HepG2 (cell line): ENCODE results near the gene IQSEC1. TPM values are rescaled to one million over a fixed set of nuclear protein-coding genes. Genes with fewer than 3 reads are reported as not detected.

Source experiments
- CCAR2 ChIP-seq: fragments of 200-400 bp; formaldehyde crosslinking; optimal IDR thresholded peaks from 2 replicates; pipeline ENCODE3; 2018; ENCODE audit warnings: low read depth, mild to moderate bottlenecking, low read length, moderate library complexity
- DPF2 ChIP-seq: sonication (generic); formaldehyde crosslinking; IDR thresholded peaks from 2 replicates; pipeline ENCODE4 v1.4.0; 2020; ENCODE audit warnings: mild to moderate bottlenecking, low read depth, missing genetic modification reagents, borderline replicate concordance
- DRAP1 ChIP-seq: IDR thresholded peaks from 2 replicates; pipeline ENCODE4 v1.6.1; 2016; ENCODE audit warnings: missing genetic modification reagents, missing compliant biosample characterization
- ELF4 ChIP-seq: sonication (generic); formaldehyde crosslinking; IDR thresholded peaks from 2 replicates; pipeline ENCODE4 v1.5.0; 2020; ENCODE audit warnings: missing genetic modification reagents, mild to moderate bottlenecking, moderate library complexity, borderline replicate concordance
- FOXM1 ChIP-seq: sonication (generic); formaldehyde crosslinking; IDR thresholded peaks from 2 replicates; pipeline ENCODE4 v1.5.0; 2020; ENCODE audit warnings: missing genetic modification reagents
- GMEB1 ChIP-seq: sonication (generic); formaldehyde crosslinking; IDR thresholded peaks from 2 replicates; pipeline ENCODE4 v1.5.1; 2020; ENCODE audit warnings: missing genetic modification reagents, mild to moderate bottlenecking, borderline replicate concordance
- HDAC1 ChIP-seq: sonication (generic); formaldehyde crosslinking; IDR thresholded peaks from 2 replicates; pipeline ENCODE4 v1.5.1; 2020; ENCODE audit warnings: mild to moderate bottlenecking, missing genetic modification reagents
- HMG20B ChIP-seq: conservative IDR thresholded peaks from 2 replicates; pipeline ENCODE4 v1.6.1; 2016; ENCODE audit warnings: missing genetic modification reagents, missing compliant biosample characterization
- JUNB ChIP-seq: sonication (generic); formaldehyde crosslinking; IDR thresholded peaks from 2 replicates; pipeline ENCODE4 v1.8.0; 2022; ENCODE audit warnings: missing genetic modification reagents, mild to moderate bottlenecking, borderline replicate concordance
- KAT7 ChIP-seq: IDR thresholded peaks from 2 replicates; pipeline ENCODE4 v1.6.1; 2018; ENCODE audit warnings: borderline replicate concordance, missing compliant biosample characterization
- KLF6 ChIP-seq: IDR thresholded peaks from 2 replicates; pipeline ENCODE4 v1.8.0; 2016; ENCODE audit warnings: missing biosample characterization, missing genetic modification reagents
- MAFF ChIP-seq: IDR thresholded peaks from 2 replicates; pipeline ENCODE4 v1.6.1; 2011; ENCODE audit warnings: low read depth, low read length, improper control_type of control experiment
- MAFK ChIP-seq, 2 experiments: IDR thresholded peaks in 1 of 2; conservative IDR thresholded peaks in 1 of 2; 2 replicates each; pipeline ENCODE4 v1.6.1; 2011; ENCODE audit warnings: improper control_type of control experiment in 2 of 2, low read length in 2 of 2
- MBD4 ChIP-seq: IDR thresholded peaks from 2 replicates; pipeline ENCODE4 v1.6.1; 2012; ENCODE audit warnings: low read length, inconsistent platforms, borderline replicate concordance
- NFATC3 ChIP-seq: sonication (generic); formaldehyde crosslinking; IDR thresholded peaks from 2 replicates; pipeline ENCODE4 v1.5.1; 2020; ENCODE audit warnings: mild to moderate bottlenecking, missing genetic modification reagents
- ONECUT2 ChIP-seq: sonication (generic); formaldehyde crosslinking; IDR thresholded peaks from 2 replicates; pipeline ENCODE4 v1.4.0; 2020; ENCODE audit warnings: missing genetic modification reagents
- SALL1 ChIP-seq: sonication (generic); formaldehyde crosslinking; IDR thresholded peaks from 2 replicates; pipeline ENCODE4 v1.8.0; 2022; ENCODE audit warnings: mild to moderate bottlenecking, missing genetic modification reagents
- TBX3 ChIP-seq: fragments of 450-650 bp; IDR thresholded peaks from 2 replicates; pipeline ENCODE4 v1.6.1; 2017; ENCODE audit warnings: antibody characterized with exemption, mild to moderate bottlenecking, inconsistent platforms, borderline replicate concordance
- TFDP2 ChIP-seq: sonication (generic); formaldehyde crosslinking; IDR thresholded peaks from 2 replicates; pipeline ENCODE4 v1.4.0; 2020; ENCODE audit warnings: missing genetic modification reagents
- THAP7 ChIP-seq: sonication (generic); formaldehyde crosslinking; IDR thresholded peaks from 2 replicates; pipeline ENCODE4 v1.8.1; 2023; ENCODE audit warnings: mild to moderate bottlenecking, missing genetic modification reagents
- XBP1 ChIP-seq: sonication (generic); formaldehyde crosslinking; IDR thresholded peaks from 2 replicates; pipeline ENCODE4 v1.5.0; 2020; ENCODE audit warnings: missing genetic modification reagents
- ZNF280B ChIP-seq: sonication (generic); formaldehyde crosslinking; IDR thresholded peaks from 2 replicates; pipeline ENCODE4 v1.5.0; 2020; ENCODE audit warnings: missing genetic modification reagents, mild to moderate bottlenecking, borderline replicate concordance
- ZNF382 ChIP-seq: sonication (generic); formaldehyde crosslinking; IDR thresholded peaks from 2 replicates; pipeline ENCODE4 v1.5.0; 2020; ENCODE audit warnings: missing genetic modification reagents, mild to moderate bottlenecking, borderline replicate concordance
- ZNF446 ChIP-seq: sonication (generic); formaldehyde crosslinking; IDR thresholded peaks from 2 replicates; pipeline ENCODE4 v1.5.0; 2020; ENCODE audit warnings: mild to moderate bottlenecking, missing genetic modification reagents
- polyA plus RNA-seq, 8 experiments: library from polyadenylated mRNA; depleted of rRNA in 3 of 8; stranded (reverse) in 7 of 8; unstranded in 1 of 8; fragments of >200 nt; fragmentation: Illumina TruSeq in 4 of 8; extraction: Trizol in 4 of 8; gene quantifications; 2 replicates each; pipeline versions ENCODE4 v1.2.1 to v1.2.3, GENCODE V29; 2011 to 2016; ENCODE audit warnings: low read depth in 4 of 8, missing spikeins in 1 of 8, mixed read lengths in 1 of 8; ENCODE audit not compliant: insufficient read depth in 1 of 8
- total RNA-seq, 5 experiments: library from RNA; depleted of rRNA; stranded (reverse); fragments of >200 nt; fragmentation: Illumina TruSeq; extraction: Trizol; gene quantifications; 2 replicates each; pipeline ENCODE4 v1.2.3, GENCODE V29; 2016; ENCODE audit warnings: low read depth in 1 of 5

IQSEC1 gene
- total and polyA plus RNA-seq, 2 of the 13 experiments (the other 11 are each of a cell fraction or from before 2014, with no cell fraction given), result 17.4 to 20.2 TPM

GRCh38 chr3:12964711-12965612 lies 108.3 kb downstream of the IQSEC1 start (continued):
- TF ChIP-seq KAT7 (CRISPR knock-in tag) (peak; percentile 56; the same call in 1 of the 2 replicates), ONECUT2 (CRISPR knock-in tag) (peak; percentile 74), JUNB (CRISPR knock-in tag) (peak; percentile 20; the same call in 1 of the 2 replicates), DPF2 (CRISPR knock-in tag) (peak; percentile 89), XBP1 (CRISPR knock-in tag) (no peak), FOXM1 (CRISPR knock-in tag) (no peak), HMG20B (CRISPR knock-in tag) (peak; percentile 81), NFATC3 (no peak), DRAP1 (peak; percentile 84), TFDP2 (CRISPR knock-in tag) (0 out of 2 replicates have a peak, but pooled peaks have one; percentile 39), MBD4 (no peak), ELF4 (no peak), ZNF280B (CRISPR knock-in tag) (no peak), MAFF (no peak), SALL1 (CRISPR knock-in tag) (peak; percentile 79), TBX3 (peak; percentile 59; the same call in 1 of the 2 replicates), GMEB1 (CRISPR knock-in tag) (no peak; the same call in 1 of the 2 replicates), MAFK (conservative IDR thresholded peaks at IDR 0.05 in 1 of 2, IDR thresholded peaks at IDR 0.05 in 1 of 2; ENCODE audit: low read length in 2 of 2) (no peak), ZNF382 (CRISPR knock-in tag) (no peak), THAP7 (CRISPR knock-in tag) (no peak), KLF6 (CRISPR knock-in tag) (0 out of 2 replicates have a peak, but pooled peaks have one; percentile 66), HDAC1 (CRISPR knock-in tag) (peak; percentile 93), ZNF446 (CRISPR knock-in tag) (no peak), CCAR2 (no peak)
